Bone marrow (tissue), 2 donors: ENCODE data around the gene CACNG8.
"Not testable (repeated sequence)": the region's sequence is repeated elsewhere in the genome, so short reads cannot be mapped to it uniquely, and the experiment has no call there.

Experiments used
- DNase-seq, 2 donors: peaks; one replicate each; lab custom pipeline; 2025; lab: John Stamatoyannopoulos, UW

CACNG8 gene

DNA sequence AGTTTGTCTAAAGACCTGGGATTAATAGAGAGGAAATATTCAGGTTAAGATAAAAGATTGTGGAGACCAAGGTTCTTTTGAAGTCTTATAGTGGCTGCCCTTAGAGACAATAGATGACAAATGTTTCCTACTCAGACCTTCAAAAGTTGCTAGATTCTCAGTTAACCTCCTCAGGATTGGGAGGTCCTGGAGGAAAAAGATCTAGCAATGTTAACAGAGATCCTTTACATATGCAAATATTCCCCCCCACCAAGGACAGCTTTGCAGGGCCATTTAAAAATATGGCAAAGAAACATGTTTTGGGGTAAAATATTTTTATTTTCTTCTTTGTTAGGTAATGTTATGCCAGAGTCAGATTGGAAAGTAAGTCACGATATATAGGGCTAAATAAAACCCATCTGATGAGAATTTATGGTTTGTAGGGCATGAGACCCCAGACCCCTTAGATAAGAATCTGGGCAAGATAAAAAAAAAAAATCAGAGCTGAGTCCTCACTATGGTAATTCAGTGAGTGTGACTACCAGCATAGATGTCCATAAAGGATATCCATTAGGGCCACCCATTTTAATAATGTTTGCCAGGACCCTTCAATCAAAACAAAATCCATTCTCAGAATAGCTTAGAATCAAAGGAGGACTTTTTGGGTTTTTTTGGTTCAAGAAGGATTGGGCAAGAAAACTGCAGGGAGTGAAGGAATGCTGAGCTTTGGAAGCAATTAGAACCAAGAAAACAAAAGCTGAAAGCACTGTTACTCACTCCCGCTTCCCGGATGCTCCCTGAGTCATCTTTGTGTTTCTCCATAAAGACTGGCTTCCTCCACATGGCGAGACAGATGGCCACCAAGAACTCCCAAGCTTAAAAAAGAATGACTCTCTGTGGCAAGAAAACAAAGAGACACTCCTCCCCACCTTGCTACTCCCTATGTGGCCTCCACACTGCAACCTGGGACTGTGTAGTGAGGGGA, 72.8 kb downstream of the CACNG8 start:
- no peak for DNase-seq

GRCh38 chr19:54036542-54036941, 73.8 kb downstream of the CACNG8 start:
- DNase-seq: not testable (repeated sequence)
